ENCODE measurements around the gene NEDD9.

Gene NEDD9

GRCh38 chr6:11232193-11232769 is at the start of gene NEDD9:
NEDD9 (minus strand) TSS chr6:11232668; CDS start chr6:11232515, 153 bp downstream.
- DNase-seq (ENCODE audit: low read depth): peak; percentile 91

GRCh38 chr6:11282245-11282644 is 49.8 kb upstream of the NEDD9 start:
- no peak for DNase-seq (ENCODE audit: low read depth)

GRCh38 chr6:11280394-11280793 is 47.9 kb upstream of the NEDD9 start:
- no peak for DNase-seq (ENCODE audit: low read depth)

- DNase-seq (ENCODE audit: low read depth): no peak
Observed at GRCh38 chr6:11279284-11279689, 46.8 kb upstream of the NEDD9 start.

- no peak for DNase-seq (ENCODE audit: low read depth)
Observed at GRCh38 chr6:11278207-11278559, 45.7 kb upstream of the NEDD9 start.

- DNase-seq (ENCODE audit: low read depth): no peak
Observed at GRCh38 chr6:11277275-11278206, 45.1 kb upstream of the NEDD9 start.

- no peak for DNase-seq (ENCODE audit: low read depth)
Observed at GRCh38 chr6:11276911-11277274, 44.4 kb upstream of the NEDD9 start.

GRCh38 chr6:11276228-11276627 is 43.8 kb upstream of the NEDD9 start:
- no peak for DNase-seq (ENCODE audit: low read depth)

GRCh38 chr6:11275598-11275997 is 43.1 kb upstream of the NEDD9 start:
- DNase-seq (ENCODE audit: low read depth): no peak

- DNase-seq (ENCODE audit: low read depth): no peak
Observed at GRCh38 chr6:11273406-11274065, 41.1 kb upstream of the NEDD9 start.

GRCh38 chr6:11272491-11273192 is 40.2 kb upstream of the NEDD9 start:
- DNase-seq (ENCODE audit: low read depth): no peak

GRCh38 chr6:11271228-11272020 is 39.0 kb upstream of the NEDD9 start:
- DNase-seq (ENCODE audit: low read depth): no peak

GRCh38 chr6:11270030-11271027 is 37.9 kb upstream of the NEDD9 start:
- DNase-seq (ENCODE audit: low read depth): no peak

- DNase-seq (ENCODE audit: low read depth): no peak
Observed at GRCh38 chr6:11268978-11269377, 36.5 kb upstream of the NEDD9 start.

GRCh38 chr6:11266926-11267325 is 34.5 kb upstream of the NEDD9 start:
- DNase-seq (ENCODE audit: low read depth): no peak

- no peak for DNase-seq (ENCODE audit: low read depth)
Observed at GRCh38 chr6:11265932-11266331, 33.5 kb upstream of the NEDD9 start.

- no peak for DNase-seq (ENCODE audit: low read depth)
Observed at GRCh38 chr6:11264100-11264499, 31.6 kb upstream of the NEDD9 start.

GRCh38 chr6:11263291-11263775 is 30.9 kb upstream of the NEDD9 start:
- DNase-seq (ENCODE audit: low read depth): no peak

- DNase-seq (ENCODE audit: low read depth): no peak
Observed at GRCh38 chr6:11262242-11262641, 29.8 kb upstream of the NEDD9 start.

Data from activated gamma-delta T cell treated with anti-CD3 and anti-CD28 coated beads, Interleukin-2, amount 50 U/mL, for 16 hours (primary cell).